GM06990 (cell line): Measurements from ENCODE around the gene ASPRV1.

Experiments
- DNase-seq: peaks from one replicate; pipeline ENCODE4 v3.0.0-alpha.2; 2011; ENCODE audit not compliant: insufficient read length; ENCODE audit errors: extremely low read depth
- H3K27me3 ChIP-seq: replicated peaks from 2 replicates; pipeline ENCODE4 v1.6.0; 2011; ENCODE audit warnings: low read length; ENCODE audit not compliant: control insufficient read depth, insufficient read depth
- H3K36me3 ChIP-seq: 2 replicates; pipeline ENCODE4 v1.5.1; 2011; ENCODE audit warnings: low read length; ENCODE audit not compliant: control insufficient read depth, insufficient read depth
- H3K4me3 ChIP-seq: replicated peaks from 2 replicates; pipeline ENCODE4 v1.5.1; 2011; ENCODE audit warnings: low read depth, mild to moderate bottlenecking, control low read depth, low read length
- CTCF ChIP-seq: IDR thresholded peaks from 2 replicates; pipeline ENCODE4 v1.5.1; 2011; ENCODE audit warnings: low read length, control low read depth, mild to moderate bottlenecking, inconsistent platforms; ENCODE audit not compliant: insufficient read depth, poor library complexity, severe bottlenecking

Gene ASPRV1

GRCh38 chr2:69917852-69918251 is 43.6 kb downstream of the ASPRV1 start:
- DNase-seq: no peak
- TF ChIP-seq CTCF: no peak
- Histone ChIP-seq H3K27me3 (no peaks in the 10 kb centered on the region), H3K4me3 (no peak overlapping the region), H3K36me3 (no peaks in the 10 kb centered on the region; the same call in 1 of the 2 replicates)

GRCh38 chr2:69916106-69916505 is 45.3 kb downstream of the ASPRV1 start:
- no peak for TF ChIP-seq CTCF
- H3K4me3 ChIP-seq: peak overlapping the region; percentile 89
- DNase-seq: no peak
- H3K36me3 ChIP-seq: no peaks in the 10 kb centered on the region; the same call in 1 of the 2 replicates
- H3K27me3 ChIP-seq: no peaks in the 10 kb centered on the region

- TF ChIP-seq CTCF: no peak
Observed at GRCh38 chr2:69914950-69915945, 46.2 kb downstream of the ASPRV1 start, which contains the start of gene MXD1. TSS of gene MXD1 (plus strand) at chr2:69915109. CDS start at chr2:69915331, 222 bp downstream.

GRCh38 chr2:69914164-69914949 is 47.1 kb downstream of the ASPRV1 start:
- Histone ChIP-seq H3K4me3 (peak overlapping the region; percentile 72), H3K36me3 (no peaks in the 10 kb centered on the region), H3K27me3 (no peaks in the 10 kb centered on the region)
- peak; percentile 97 for DNase-seq
- TF ChIP-seq CTCF: peak; percentile 32

More at GRCh38 chr2:69914950-69915945, 46.2 kb downstream of the ASPRV1 start, which contains the start of gene MXD1:
- DNase-seq: peak; percentile 36
- Histone ChIP-seq H3K36me3 (no peaks in the 10 kb centered on the region), H3K27me3 (no peaks in the 10 kb centered on the region), H3K4me3 (peak within 1 kb of the TSS; percentile 89)

GRCh38 chr2:69911985-69912563 is 49.4 kb downstream of the ASPRV1 start:
- TF ChIP-seq CTCF: peak; percentile 38
- no peak for DNase-seq

More at GRCh38 chr2:69911985-69912563, 49.4 kb downstream of the ASPRV1 start:
- Histone ChIP-seq H3K27me3 (no peaks in the 10 kb centered on the region), H3K36me3 (peaks cover 2% of the 10 kb centered on the region), H3K4me3 (no peak overlapping the region)
